Stromal cell of bone marrow (primary cell): ENCODE data around the gene KLK2.
A peak's percentile ranks its signal among the peaks of the same experiment; 100 is the strongest.

Experiments
- DNase-seq: peaks from one replicate; pipeline ENCODE4 v3.0.0-alpha.2; 2012; ENCODE audit warnings: low read depth

The KLK2 gene

GRCh38 chr19:50850738-50851137 is 22.5 kb upstream of the KLK2 start:
- DNase-seq: no peak

GRCh38 chr19:50851620-50852019 is 21.6 kb upstream of the KLK2 start:
- no peak for DNase-seq

GRCh38 chr19:50854636-50855410 is 18.4 kb upstream of the KLK2 start, which contains the start of gene KLK3:
Gene KLK3 (plus strand): TSS chr19:50854915. CDS start chr19:50854956, 41 bp downstream.
- no peak for DNase-seq

- no peak for DNase-seq
Measured at GRCh38 chr19:50857366-50857765, 15.9 kb upstream of the KLK2 start.

GRCh38 chr19:50858886-50859285 is 14.4 kb upstream of the KLK2 start:
- no peak for DNase-seq

GRCh38 chr19:50859849-50860248 is 13.4 kb upstream of the KLK2 start:
- DNase-seq: no peak

- no peak for DNase-seq
Measured at GRCh38 chr19:50861010-50861409, 12.2 kb upstream of the KLK2 start.

GRCh38 chr19:50861496-50862286 is 11.5 kb upstream of the KLK2 start:
- DNase-seq: no peak

GRCh38 chr19:50869479-50869878 is 3.8 kb upstream of the KLK2 start:
- DNase-seq: no peak

- DNase-seq: no peak
Measured at GRCh38 chr19:50870417-50871089, 2.7 kb upstream of the KLK2 start.

- DNase-seq: no peak
Measured at GRCh38 chr19:50874211-50874610, 972 bp downstream of the KLK2 start.

- DNase-seq: no peak
Measured at GRCh38 chr19:50875795-50876422, 2.7 kb downstream of the KLK2 start.

- no peak for DNase-seq
Measured at GRCh38 chr19:50876456-50876855, 3.2 kb downstream of the KLK2 start.

GRCh38 chr19:50877338-50877737 is 4.1 kb downstream of the KLK2 start:
- no peak for DNase-seq

GRCh38 chr19:50878851-50879250 is 5.6 kb downstream of the KLK2 start:
- DNase-seq: no peak

- no peak for DNase-seq
Measured at GRCh38 chr19:50880241-50880640, 7.0 kb downstream of the KLK2 start.

- no peak for DNase-seq
Measured at GRCh38 chr19:50882188-50882587, 8.9 kb downstream of the KLK2 start.

GRCh38 chr19:50889638-50890037 is 16.4 kb downstream of the KLK2 start:
- no peak for DNase-seq

GRCh38 chr19:50890422-50891252 is 17.4 kb downstream of the KLK2 start:
- peak; percentile 8 for DNase-seq

GRCh38 chr19:50891253-50891625 is 18.0 kb downstream of the KLK2 start:
- DNase-seq: no peak

GRCh38 chr19:50893047-50893736 is 20.0 kb downstream of the KLK2 start:
- no peak for DNase-seq
